Fibroblast of lung (primary cell): Measurements from ENCODE around the gene TRANK1. TPM values are rescaled to one million over a fixed set of nuclear protein-coding genes. Genes with fewer than 3 reads are reported as not detected.

Source experiments
- DNase-seq, 2 donors: peaks; one replicate each; pipeline versions ENCODE4 v3.0.0 to v3.0.0-alpha.2; 2010; ENCODE audit warnings: low read depth in 2 of 2
- H2AFZ ChIP-seq: 2 replicates; pipeline ENCODE4 v1.5.1; 2012; ENCODE audit warnings: low read length, control low read depth, inconsistent platforms
- H3K27ac ChIP-seq: 2 replicates; pipeline ENCODE4 v1.5.1; 2011; ENCODE audit warnings: low read length, control low read depth; ENCODE audit not compliant: insufficient read depth
- H3K27me3 ChIP-seq: 2 replicates; pipeline ENCODE4 v1.5.1; 2011; ENCODE audit warnings: mild to moderate bottlenecking, low read length; ENCODE audit not compliant: control insufficient read depth, insufficient read depth
- H3K36me3 ChIP-seq: 2 replicates; pipeline ENCODE4 v1.5.1; 2011; ENCODE audit warnings: low read length; ENCODE audit not compliant: control insufficient read depth, insufficient read depth
- H3K4me1 ChIP-seq: 2 replicates; pipeline ENCODE4 v1.5.1; 2011; ENCODE audit warnings: low read length; ENCODE audit not compliant: control insufficient read depth, insufficient read depth; ENCODE audit errors: extremely low read depth
- H3K4me2 ChIP-seq: 2 replicates; pipeline ENCODE4 v1.5.1; 2011; ENCODE audit warnings: low read length, control low read depth; ENCODE audit not compliant: insufficient read depth; ENCODE audit errors: extremely low read depth
- H3K4me3 ChIP-seq, 4 experiments: fragments of 200-600 bp in 1 of 4; sonication (generic) in 1 of 4; replicated peaks in 1 of 4; 2 replicates each; pipeline ENCODE4 v1.5.1; 2011 to 2016; ENCODE audit warnings: low read length in 4 of 4, low read depth in 3 of 4, mild to moderate bottlenecking in 3 of 4, control low read depth in 2 of 4, inconsistent platforms in 1 of 4, mixed read lengths in 1 of 4; ENCODE audit not compliant: insufficient read depth in 1 of 4; ENCODE audit errors: control extremely low read depth in 1 of 4
- H3K79me2 ChIP-seq: 2 replicates; pipeline ENCODE4 v1.5.1; 2012; ENCODE audit warnings: mild to moderate bottlenecking, low read length, inconsistent platforms; ENCODE audit not compliant: control insufficient read depth, insufficient read depth
- H3K9ac ChIP-seq: 2 replicates; pipeline ENCODE4 v1.5.1; 2011; ENCODE audit warnings: mild to moderate bottlenecking, low read length, control low read depth; ENCODE audit not compliant: insufficient read depth
- H3K9me3 ChIP-seq: 2 replicates; pipeline ENCODE4 v1.5.1; 2012; ENCODE audit warnings: low read depth, low read length; ENCODE audit not compliant: control insufficient read depth, insufficient read depth
- H4K20me1 ChIP-seq: 2 replicates; pipeline ENCODE4 v1.5.1; 2011; ENCODE audit warnings: low read length; ENCODE audit not compliant: control insufficient read depth, insufficient read depth; ENCODE audit errors: extremely low read depth
- CTCF ChIP-seq, 2 donors: IDR thresholded peaks in 1 of 2; conservative IDR thresholded peaks in 1 of 2; 1 replicate in 1 of 2; 2 replicates in 1 of 2; pipeline ENCODE4 v1.5.1; 2011 to 2012; ENCODE audit warnings: low read length in 2 of 2, control low read depth in 1 of 2, inconsistent platforms in 1 of 2, low read depth in 1 of 2, mild to moderate bottlenecking in 1 of 2
- EZH2 ChIP-seq: IDR thresholded peaks from 2 replicates; pipeline ENCODE4 v1.5.1; 2012; ENCODE audit warnings: low read length, control low read depth, mild to moderate bottlenecking; ENCODE audit errors: missing control alignments
- polyA plus RNA-seq, 2 donors: library from polyadenylated mRNA; depleted of rRNA in 1 of 2; stranded (reverse) in 1 of 2; unstranded in 1 of 2; fragments of >200 nt; gene quantifications; 2 replicates each; pipeline ENCODE4 v1.2.1, GENCODE V29; 2011 to 2012; ENCODE audit warnings: missing spikeins in 1 of 2
- total RNA-seq: library from RNA; depleted of rRNA; stranded (reverse); fragments of >200 nt; gene quantifications from 2 replicates; pipeline ENCODE4 v1.2.1, GENCODE V29; 2014

TRANK1 gene
- total and polyA plus RNA-seq, 2 donors (not counting 1 experiment from before 2014, with no cell fraction given) = 9.1 to 28.6 TPM

GRCh38 chr3:36981006-36981405, 36.2 kb upstream of the TRANK1 start:
- Histone ChIP-seq H3K27ac (no peak overlapping the region), H2AFZ (no peak overlapping the region), H4K20me1 (no peaks in the 10 kb centered on the region), H3K9ac (no peak overlapping the region), H3K79me2 (no peaks in the 10 kb centered on the region), H3K4me1 (no peaks in the 10 kb centered on the region), H3K9me3 (no peaks in the 10 kb centered on the region), H3K4me3 (no peak overlapping the region), H3K36me3 (peaks cover 2% of the 10 kb centered on the region), H3K27me3 (no peaks in the 10 kb centered on the region), H3K4me2 (no peak overlapping the region)
- no peak for DNase-seq
- TF ChIP-seq EZH2 = no peak
- TF ChIP-seq CTCF (conservative IDR thresholded peaks at IDR 0.05 in 1 of 2, IDR thresholded peaks at IDR 0.05 in 1 of 2; ENCODE audit: low read depth in 1 of 2, low read length in 2 of 2) = no peak

GRCh38 chr3:36973139-36973538, 28.3 kb upstream of the TRANK1 start:
- peaks cover 3% of the 10 kb centered on the region for H3K4me1 ChIP-seq
- no peak for DNase-seq
- H4K20me1 ChIP-seq = no peaks in the 10 kb centered on the region
- no peak overlapping the region for H3K9ac ChIP-seq
- no peak overlapping the region for H3K4me2 ChIP-seq
- no peak overlapping the region for H2AFZ ChIP-seq
- TF ChIP-seq CTCF (conservative IDR thresholded peaks at IDR 0.05 in 1 of 2, IDR thresholded peaks at IDR 0.05 in 1 of 2; ENCODE audit: low read depth in 1 of 2, low read length in 2 of 2) (no peak), EZH2 (no peak)
- H3K27ac ChIP-seq = no peak overlapping the region
- H3K36me3 ChIP-seq = no peaks in the 10 kb centered on the region
- no peaks in the 10 kb centered on the region for H3K27me3 ChIP-seq
- no peaks in the 10 kb centered on the region for H3K79me2 ChIP-seq
- no peak overlapping the region for H3K4me3 ChIP-seq
- H3K9me3 ChIP-seq = no peaks in the 10 kb centered on the region

- Histone ChIP-seq H3K79me2 (no peaks in the 10 kb centered on the region), H3K4me1 (peaks cover 3% of the 10 kb centered on the region), H3K9ac (no peak overlapping the region), H3K36me3 (no peaks in the 10 kb centered on the region), H3K4me2 (no peak overlapping the region), H4K20me1 (no peaks in the 10 kb centered on the region), H3K4me3 (no peak overlapping the region), H2AFZ (no peak overlapping the region), H3K27ac (no peak overlapping the region), H3K27me3 (no peaks in the 10 kb centered on the region), H3K9me3 (no peaks in the 10 kb centered on the region)
- DNase-seq = no peak
- TF ChIP-seq CTCF (conservative IDR thresholded peaks at IDR 0.05 in 1 of 2, IDR thresholded peaks at IDR 0.05 in 1 of 2; ENCODE audit: low read depth in 1 of 2, low read length in 2 of 2) = no peak
- TF ChIP-seq EZH2 = no peak
These were observed 27.3 kb upstream of the TRANK1 start for GRCh38 chr3:36972163-36972562.
